HepG2 (cell line): ENCODE data around the gene SLC26A5. TPM values are rescaled to one million over a fixed set of nuclear protein-coding genes. Genes with fewer than 3 reads are reported as not detected.
A peak's percentile ranks its signal among the peaks of the same experiment; 100 is the strongest.

Experiments used
- ATAC-seq: fragments of 200-7000 bp; cut with Tn5 transposase; 3 replicates; pipeline ENCODE4 v1.9.1; 2020; ENCODE audit warnings: mild to moderate bottlenecking, moderate library complexity
- BruUV-seq: library from RNA; stranded (reverse); fragments of 400-500 nt; replicated peaks from 2 replicates; lab custom pipeline; 2021; lab: Mats Ljungman, UMichigan
- CTCF ChIA-PET: fragments of 300-600 bp; formaldehyde crosslinking; extraction: SDS; loops from one replicate; lab custom pipeline; 2021; ENCODE audit warnings: low total read pairs, inconsistent platforms, low intra/inter-chr PET ratio; lab: Yijun Ruan, JAX
- POLR2A ChIA-PET: fragments of 350-600 bp; sonication (Branson Sonifier 250); formaldehyde crosslinking; loops from one replicate; lab custom pipeline; 2020; ENCODE audit warnings: antibody characterized with exemption, inconsistent platforms; lab: Yijun Ruan, JAX
- DNase-seq: peaks from one replicate; pipeline ENCODE4 v3.0.0-alpha.2; 2015; ENCODE audit warnings: low spot score
- FAIRE-seq: peaks from 3 replicates; lab custom pipeline; 2011; peaks lifted over from hg19 to GRCh38; lab: Jason Lieb, UNC
- H2AFZ ChIP-seq: one replicate; pipeline ENCODE4 v1.6.1; 2011; ENCODE audit warnings: low read length, inconsistent platforms
- H3K27ac ChIP-seq: fragments of 300-600 bp; 3 replicates; pipeline ENCODE4 v1.8.0; 2011; ENCODE audit warnings: mixed run types, mild to moderate bottlenecking, mixed read lengths, low read length, inconsistent platforms; ENCODE audit not compliant: insufficient read depth; ENCODE audit errors: extremely low read length
- H3K27me3 ChIP-seq, 2 experiments: fragments of 200-600 bp in 1 of 2; 2 replicates in 1 of 2; 3 replicates in 1 of 2; pipeline versions ENCODE4 v1.6.0 to v1.8.0; 2011; ENCODE audit warnings: low read length in 2 of 2, mild to moderate bottlenecking in 2 of 2, moderate library complexity in 2 of 2, inconsistent platforms in 1 of 2; ENCODE audit not compliant: insufficient read depth in 2 of 2, control insufficient read depth in 1 of 2
- H3K36me3 ChIP-seq, 2 experiments: fragments of 200-600 bp in 1 of 2; replicated peaks in 1 of 2; 2 replicates in 1 of 2; 3 replicates in 1 of 2; pipeline versions ENCODE4 v1.5.1 to v1.8.0; 2011; ENCODE audit warnings: low read length in 2 of 2, inconsistent platforms in 1 of 2; ENCODE audit not compliant: insufficient read depth in 2 of 2, control insufficient read depth in 1 of 2
- H3K4me1 ChIP-seq: 2 replicates; pipeline ENCODE4 v1.5.1; 2012; ENCODE audit warnings: low read length, inconsistent platforms; ENCODE audit not compliant: insufficient read depth
- H3K4me2 ChIP-seq: 2 replicates; pipeline ENCODE4 v1.6.0; 2011; ENCODE audit warnings: low read depth, low read length, inconsistent platforms
- H3K4me3 ChIP-seq, 3 experiments: fragments of 200-600 bp in 1 of 3; sonication (generic), shearing (Covaris generic) in 1 of 3; replicated peaks in 1 of 3; 2 replicates each; pipeline ENCODE4 v1.5.1; 2011 to 2016; ENCODE audit warnings: low read length in 3 of 3, inconsistent platforms in 2 of 3, low read depth in 2 of 3, mild to moderate bottlenecking in 2 of 3, control low read depth in 1 of 3, mixed read lengths in 1 of 3; ENCODE audit not compliant: insufficient read depth in 1 of 3
- H3K79me2 ChIP-seq: one replicate; pipeline ENCODE4 v1.6.1; 2011; ENCODE audit warnings: low read length, inconsistent platforms; ENCODE audit not compliant: insufficient read depth
- H3K9ac ChIP-seq: 2 replicates; pipeline ENCODE4 v1.6.0; 2011; ENCODE audit warnings: mild to moderate bottlenecking, low read depth, low read length, inconsistent platforms; ENCODE audit not compliant: insufficient read depth
- H3K9me3 ChIP-seq: 2 replicates; pipeline ENCODE4 v1.5.1; 2012; ENCODE audit warnings: mild to moderate bottlenecking, low read length
- H4K20me1 ChIP-seq: 2 replicates; pipeline ENCODE4 v1.6.0; 2011; ENCODE audit warnings: inconsistent platforms, mild to moderate bottlenecking, low read length, moderate library complexity; ENCODE audit not compliant: insufficient read depth
- ATAD3A ChIP-seq: sonication (generic); formaldehyde crosslinking; IDR thresholded peaks from 2 replicates; pipeline ENCODE4 v1.4.0; 2020; ENCODE audit warnings: missing genetic modification reagents
- CREB1 ChIP-seq, 2 experiments: fragments of 450-650 bp in 1 of 2; IDR thresholded peaks; 2 replicates each; pipeline ENCODE4 v1.6.1; 2016 to 2017; ENCODE audit warnings: control low read depth in 1 of 2, mild to moderate bottlenecking in 1 of 2, missing compliant biosample characterization in 1 of 2, missing genetic modification characterization in 1 of 2
- EZH2 ChIP-seq: conservative IDR thresholded peaks from 2 replicates; pipeline ENCODE4 v1.6.1; 2012; ENCODE audit warnings: mild to moderate bottlenecking, low read depth, low read length, moderate library complexity
- FOXA1 ChIP-seq, 2 experiments: fragments of 450-650 bp in 1 of 2; sonication (generic) in 1 of 2; formaldehyde crosslinking in 1 of 2; IDR thresholded peaks; 2 replicates each; pipeline versions ENCODE4 v1.4.0 to v1.6.1; 2016 to 2020; ENCODE audit warnings: missing genetic modification reagents in 1 of 2
- HNF4A ChIP-seq: sonication (generic); formaldehyde crosslinking; IDR thresholded peaks from 2 replicates; pipeline ENCODE4 v1.4.0; 2020; ENCODE audit warnings: missing genetic modification reagents
- HNRNPLL ChIP-seq: fragments of 200-400 bp; formaldehyde crosslinking; IDR thresholded peaks from 2 replicates; pipeline ENCODE4 v1.6.1; 2017; ENCODE audit warnings: mild to moderate bottlenecking, low read depth, low read length; ENCODE audit not compliant: poor library complexity, severe bottlenecking
- JARID2 ChIP-seq: sonication (generic); formaldehyde crosslinking; IDR thresholded peaks from 2 replicates; pipeline ENCODE4 v1.8.1; 2023; ENCODE audit warnings: missing genetic modification reagents, inconsistent platforms; ENCODE audit not compliant: insufficient replicate concordance
- NCOA5 ChIP-seq: sonication (generic); formaldehyde crosslinking; IDR thresholded peaks from 2 replicates; pipeline ENCODE4 v1.4.0; 2020; ENCODE audit warnings: missing genetic modification reagents
- NR2F2 ChIP-seq: IDR thresholded peaks from 2 replicates; pipeline ENCODE4 v1.6.1; 2012; ENCODE audit warnings: low read depth, inconsistent platforms, borderline replicate concordance
- PHF8 ChIP-seq: sonication (generic); formaldehyde crosslinking; IDR thresholded peaks from 2 replicates; pipeline ENCODE4 v1.5.0; 2020; ENCODE audit warnings: missing genetic modification reagents
- SIX4 ChIP-seq: sonication (generic); formaldehyde crosslinking; IDR thresholded peaks from 2 replicates; pipeline ENCODE4 v1.4.0; 2020; ENCODE audit warnings: missing genetic modification reagents
- SMAD1 ChIP-seq: sonication (generic); formaldehyde crosslinking; IDR thresholded peaks from 2 replicates; pipeline ENCODE4 v1.4.0; 2020; ENCODE audit warnings: missing genetic modification reagents, low read depth, mild to moderate bottlenecking, borderline replicate concordance
- THYN1 ChIP-seq: sonication (generic); formaldehyde crosslinking; IDR thresholded peaks from 2 replicates; pipeline ENCODE4 v1.8.1; 2023; ENCODE audit warnings: low read depth, mild to moderate bottlenecking, moderate library complexity, missing genetic modification reagents, borderline replicate concordance
- ZEB1 ChIP-seq: IDR thresholded peaks from 2 replicates; pipeline ENCODE4 v1.6.1; 2012; ENCODE audit warnings: mild to moderate bottlenecking, low read depth, inconsistent platforms; ENCODE audit not compliant: insufficient replicate concordance
- ZMYM3 ChIP-seq: sonication (generic); formaldehyde crosslinking; IDR thresholded peaks from 2 replicates; pipeline ENCODE4 v1.5.1; 2020; ENCODE audit warnings: mild to moderate bottlenecking, missing genetic modification reagents
- ZNF12 ChIP-seq: sonication (generic); formaldehyde crosslinking; IDR thresholded peaks from 2 replicates; pipeline ENCODE4 v1.5.0; 2020; ENCODE audit warnings: missing genetic modification reagents
- ZNF256 ChIP-seq: sonication (generic); formaldehyde crosslinking; conservative IDR thresholded peaks from 2 replicates; pipeline ENCODE4 v1.4.0; 2020; ENCODE audit warnings: missing genetic modification reagents
- ZNF644 ChIP-seq: IDR thresholded peaks from 2 replicates; pipeline ENCODE4 v1.6.1; 2016; ENCODE audit warnings: low read depth
- ZNF674 ChIP-seq: sonication (generic); formaldehyde crosslinking; IDR thresholded peaks from 2 replicates; pipeline ENCODE4 v1.5.0; 2020; ENCODE audit warnings: low read depth, mild to moderate bottlenecking, missing genetic modification reagents
- WGBS: methylation state at CpG from one replicate; pipeline ENCODE4 v1.1.6; 2017; ENCODE audit warnings: low lambda C conversion rate; 5-methylcytosine and 5-hydroxymethylcytosine counted together
- in situ Hi-C: cut with HindIII; loops from 2 replicates; pipeline ENCODE4 v1.10.0; 2017; ENCODE audit warnings: low pct_unique_long_range_greater_than_20kb; ENCODE audit not compliant: extremely low pct_ligation_motif_present
- intact Hi-C: fragments of 100-400 bp; cut with micrococcal nuclease; formaldehyde crosslinking; loops from one replicate; pipeline ENCODE4 v1.10.0; 2022; ENCODE audit not compliant: unreplicated experiment
- polyA plus RNA-seq, 8 experiments: library from polyadenylated mRNA; depleted of rRNA in 3 of 8; stranded (reverse) in 7 of 8; unstranded in 1 of 8; fragments of >200 nt; fragmentation: Illumina TruSeq in 4 of 8; extraction: Trizol in 4 of 8; gene quantifications; 2 replicates each; pipeline versions ENCODE4 v1.2.1 to v1.2.3, GENCODE V29; 2011 to 2016; ENCODE audit warnings: low read depth in 4 of 8, missing spikeins in 1 of 8, mixed read lengths in 1 of 8; ENCODE audit not compliant: insufficient read depth in 1 of 8
- total RNA-seq, 5 experiments: library from RNA; depleted of rRNA; stranded (reverse); fragments of >200 nt; fragmentation: Illumina TruSeq; extraction: Trizol; gene quantifications; 2 replicates each; pipeline ENCODE4 v1.2.3, GENCODE V29; 2016; ENCODE audit warnings: low read depth in 1 of 5
- TF ChIP-seq, protein P1 (sequence below): sonication (generic); formaldehyde crosslinking; IDR thresholded peaks from 2 replicates; pipeline ENCODE4 v1.4.0; 2020; ENCODE audit warnings: missing genetic modification reagents
- TF ChIP-seq, protein P2 (sequence below): sonication (generic); formaldehyde crosslinking; IDR thresholded peaks from 2 replicates; pipeline ENCODE4 v1.4.0; 2020; ENCODE audit warnings: missing genetic modification reagents
- TF ChIP-seq, protein P3 (sequence below): sonication (generic); formaldehyde crosslinking; IDR thresholded peaks from 2 replicates; pipeline ENCODE4 v1.9.0; 2021; ENCODE audit warnings: missing genetic modification reagents, mild to moderate bottlenecking, borderline replicate concordance

The SLC26A5 gene
- total and polyA plus RNA-seq, 2 of the 13 experiments (the other 11 are each of a cell fraction or from before 2014, with no cell fraction given), result 0.08 to 0.11 TPM

DNA sequence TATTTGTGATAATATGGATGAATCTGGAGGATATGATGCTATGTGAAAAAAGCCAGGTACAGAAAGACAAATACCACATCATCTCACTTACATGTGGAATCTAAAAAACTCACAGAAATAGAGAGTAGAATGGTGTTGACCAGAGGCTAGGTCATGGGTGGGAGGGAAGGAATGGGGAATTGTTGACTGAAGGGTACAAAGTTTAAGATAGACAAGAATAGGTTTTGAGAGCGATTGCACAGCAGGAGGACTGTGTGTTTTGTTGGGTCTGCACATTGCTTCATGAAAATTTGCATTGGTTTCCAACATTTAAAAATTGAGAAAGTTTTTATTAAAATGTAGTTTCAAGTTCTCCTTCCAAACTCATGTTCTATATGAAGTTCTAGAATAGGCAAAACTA is 8.4 kb downstream of the SLC26A5 start (continued):
- TF ChIP-seq THYN1 (CRISPR knock-in tag) (no peak), ZNF674 (no peak), ZNF644 (peak; percentile 83), ZNF12 (CRISPR knock-in tag) (no peak), CREB1 (IDR thresholded peaks at IDR 0.05) (no peak), CREB1 (CRISPR knock-in tag; IDR thresholded peaks at IDR 0.05) (0 out of 2 replicates have a peak, but pooled peaks have one; percentile 44), NCOA5 (CRISPR knock-in tag) (no peak)

DNA sequence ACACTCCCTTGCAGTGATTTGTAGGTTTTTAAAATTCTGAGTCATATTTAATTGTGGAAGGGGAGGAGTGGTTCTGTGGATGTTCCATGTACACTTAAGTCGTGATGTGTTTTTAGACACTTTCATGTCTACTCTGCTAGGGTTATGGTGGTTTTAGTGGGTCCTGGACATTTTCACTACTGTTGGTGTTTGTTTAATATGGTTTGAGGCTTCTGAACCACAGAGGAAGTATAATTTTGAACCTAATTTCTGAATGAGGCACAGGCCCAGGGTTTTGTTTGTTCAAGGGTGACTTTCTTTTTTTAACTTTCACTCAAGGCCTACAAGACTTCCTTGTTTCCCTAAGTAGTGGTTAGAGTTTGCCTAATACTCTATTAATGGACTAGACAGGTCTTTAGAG is 13.3 kb downstream of the SLC26A5 start:
- no peaks in the 10 kb centered on the region for H3K36me3 ChIP-seq
- POLR2A ChIA-PET, result no interaction called here
- TF ChIP-seq ZNF256 (no peak), ZMYM3 (CRISPR knock-in tag) (no peak), CREB1 (IDR thresholded peaks at IDR 0.05) (no peak), CREB1 (CRISPR knock-in tag; IDR thresholded peaks at IDR 0.05) (no peak), EZH2 (no peak), NR2F2 (no peak), FOXA1 (IDR thresholded peaks at IDR 0.05) (no peak), FOXA1 (CRISPR knock-in tag; IDR thresholded peaks at IDR 0.05) (no peak), JARID2 (CRISPR knock-in tag) (no peak), PHF8 (no peak), SIX4 (CRISPR knock-in tag) (no peak), HNF4A (CRISPR knock-in tag) (no peak), SMAD1 (CRISPR knock-in tag) (no peak), HNRNPLL (no peak), ATAD3A (CRISPR knock-in tag) (no peak), ZEB1 (no peak)
- TF ChIP-seq, protein P1, sequence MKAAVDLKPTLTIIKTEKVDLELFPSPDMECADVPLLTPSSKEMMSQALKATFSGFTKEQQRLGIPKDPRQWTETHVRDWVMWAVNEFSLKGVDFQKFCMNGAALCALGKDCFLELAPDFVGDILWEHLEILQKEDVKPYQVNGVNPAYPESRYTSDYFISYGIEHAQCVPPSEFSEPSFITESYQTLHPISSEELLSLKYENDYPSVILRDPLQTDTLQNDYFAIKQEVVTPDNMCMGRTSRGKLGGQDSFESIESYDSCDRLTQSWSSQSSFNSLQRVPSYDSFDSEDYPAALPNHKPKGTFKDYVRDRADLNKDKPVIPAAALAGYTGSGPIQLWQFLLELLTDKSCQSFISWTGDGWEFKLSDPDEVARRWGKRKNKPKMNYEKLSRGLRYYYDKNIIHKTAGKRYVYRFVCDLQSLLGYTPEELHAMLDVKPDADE (CRISPR knock-in tag), result no peak
- TF ChIP-seq, protein P2, sequence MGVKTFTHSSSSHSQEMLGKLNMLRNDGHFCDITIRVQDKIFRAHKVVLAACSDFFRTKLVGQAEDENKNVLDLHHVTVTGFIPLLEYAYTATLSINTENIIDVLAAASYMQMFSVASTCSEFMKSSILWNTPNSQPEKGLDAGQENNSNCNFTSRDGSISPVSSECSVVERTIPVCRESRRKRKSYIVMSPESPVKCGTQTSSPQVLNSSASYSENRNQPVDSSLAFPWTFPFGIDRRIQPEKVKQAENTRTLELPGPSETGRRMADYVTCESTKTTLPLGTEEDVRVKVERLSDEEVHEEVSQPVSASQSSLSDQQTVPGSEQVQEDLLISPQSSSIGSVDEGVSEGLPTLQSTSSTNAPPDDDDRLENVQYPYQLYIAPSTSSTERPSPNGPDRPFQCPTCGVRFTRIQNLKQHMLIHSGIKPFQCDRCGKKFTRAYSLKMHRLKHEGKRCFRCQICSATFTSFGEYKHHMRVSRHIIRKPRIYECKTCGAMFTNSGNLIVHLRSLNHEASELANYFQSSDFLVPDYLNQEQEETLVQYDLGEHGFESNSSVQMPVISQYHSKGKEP (CRISPR knock-in tag), result no peak
- TF ChIP-seq, protein P3, sequence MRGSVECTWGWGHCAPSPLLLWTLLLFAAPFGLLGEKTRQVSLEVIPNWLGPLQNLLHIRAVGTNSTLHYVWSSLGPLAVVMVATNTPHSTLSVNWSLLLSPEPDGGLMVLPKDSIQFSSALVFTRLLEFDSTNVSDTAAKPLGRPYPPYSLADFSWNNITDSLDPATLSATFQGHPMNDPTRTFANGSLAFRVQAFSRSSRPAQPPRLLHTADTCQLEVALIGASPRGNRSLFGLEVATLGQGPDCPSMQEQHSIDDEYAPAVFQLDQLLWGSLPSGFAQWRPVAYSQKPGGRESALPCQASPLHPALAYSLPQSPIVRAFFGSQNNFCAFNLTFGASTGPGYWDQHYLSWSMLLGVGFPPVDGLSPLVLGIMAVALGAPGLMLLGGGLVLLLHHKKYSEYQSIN, result no peak

More for the DNA sequence above, 13.3 kb downstream of the SLC26A5 start:
- ATAC-seq (no peak), FAIRE-seq (no peak), DNase-seq (no peak)
- Histone ChIP-seq H3K27me3 (no peaks in the 10 kb centered on the region), H3K9ac (no peak overlapping the region), H3K4me3 (no peak overlapping the region), H3K4me1 (peaks cover 23% of the 10 kb centered on the region), H2AFZ (no peak overlapping the region), H3K4me2 (no peak overlapping the region), H3K27ac (no peak overlapping the region), H3K79me2 (no peaks in the 10 kb centered on the region), H3K9me3 (no peaks in the 10 kb centered on the region), H4K20me1 (no peaks in the 10 kb centered on the region)
- 4% methylated on average over 1 of the region's 1 CpG for WGBS
- in situ Hi-C loops (loop anchor here (25.0 kb wide), 1 partner anchor 730 kb away; no protein-coding TSS in a partner anchor), intact Hi-C loops (no loop called here)
- BruUV-seq, result no TSS peak
- CTCF ChIA-PET, result no interaction called here
